NT2/D1 (cell line): ENCODE measurements around the gene POPDC2.

Experiments used
- SUZ12 ChIP-seq: IDR thresholded peaks from 2 replicates; pipeline ENCODE4 v1.6.1; 2011; ENCODE audit not compliant: insufficient read length, insufficient read depth; ENCODE audit errors: extremely low read depth
- YY1 ChIP-seq: IDR thresholded peaks from 2 replicates; pipeline ENCODE4 v1.6.1; 2011; ENCODE audit not compliant: insufficient read length, insufficient read depth

- no peak for TF ChIP-seq YY1
- TF ChIP-seq SUZ12, result no peak
Measured at GRCh38 chr3:119636891-119637611, 23.3 kb downstream of the POPDC2 start.
